Measurements from ENCODE around the gene CYB5RL.

Gene CYB5RL

GRCh38 chr1:54158071-54158470 lies 41.8 kb downstream of the CYB5RL start:
- DNase-seq (ENCODE audit: insufficient read length, low spot score) (no peak), FAIRE-seq (no peak)
- TF ChIP-seq POU2F2 (IDR thresholded peaks at IDR 0.05; ENCODE audit: low read depth, low read length) = no peak
- TF ChIP-seq PAX5 (IDR thresholded peaks at IDR 0.05; ENCODE audit: insufficient read depth, low read length, severe bottlenecking) = no peak
- no peak for TF ChIP-seq SPI1 (IDR thresholded peaks at IDR 0.05; ENCODE audit: low read depth, low read length)
- no peak for TF ChIP-seq TAF1 (IDR thresholded peaks at IDR 0.05; ENCODE audit: low read depth, low read length)
- TF ChIP-seq POLR2AphosphoS5 (IDR thresholded peaks at IDR 0.05; ENCODE audit: low read depth, low read length) = no peak
- TF ChIP-seq POLR2A (IDR thresholded peaks at IDR 0.05; ENCODE audit: low read depth, low read length) = no peak

- no peak for TF ChIP-seq SPI1 (IDR thresholded peaks at IDR 0.05; ENCODE audit: low read depth, low read length)
- TF ChIP-seq POLR2A (IDR thresholded peaks at IDR 0.05; ENCODE audit: low read depth, low read length) = no peak
- no peak for TF ChIP-seq POU2F2 (IDR thresholded peaks at IDR 0.05; ENCODE audit: low read depth, low read length)
- TF ChIP-seq TAF1 (IDR thresholded peaks at IDR 0.05; ENCODE audit: low read depth, low read length) = no peak
- no peak for TF ChIP-seq POLR2AphosphoS5 (IDR thresholded peaks at IDR 0.05; ENCODE audit: low read depth, low read length)
- TF ChIP-seq PAX5 (IDR thresholded peaks at IDR 0.05; ENCODE audit: insufficient read depth, low read length, severe bottlenecking) = no peak
- no peak for FAIRE-seq
- DNase-seq (ENCODE audit: insufficient read length, low spot score) = no peak
These were observed 42.4 kb downstream of the CYB5RL start for GRCh38 chr1:54157401-54157800.

GRCh38 chr1:54156986-54157385 lies 42.8 kb downstream of the CYB5RL start:
- DNase-seq (ENCODE audit: insufficient read length, low spot score) (no peak), FAIRE-seq (no peak)
- TF ChIP-seq POLR2AphosphoS5 (IDR thresholded peaks at IDR 0.05; ENCODE audit: low read depth, low read length) (no peak), TAF1 (IDR thresholded peaks at IDR 0.05; ENCODE audit: low read depth, low read length) (no peak), POLR2A (IDR thresholded peaks at IDR 0.05; ENCODE audit: low read depth, low read length) (no peak), POU2F2 (IDR thresholded peaks at IDR 0.05; ENCODE audit: low read depth, low read length) (no peak), PAX5 (IDR thresholded peaks at IDR 0.05; ENCODE audit: insufficient read depth, low read length, severe bottlenecking) (no peak), SPI1 (IDR thresholded peaks at IDR 0.05; ENCODE audit: low read depth, low read length) (no peak)

- DNase-seq (ENCODE audit: insufficient read length, low spot score) = no peak
- no peak for FAIRE-seq
- TF ChIP-seq SPI1 (IDR thresholded peaks at IDR 0.05; ENCODE audit: low read depth, low read length) = no peak
- no peak for TF ChIP-seq PAX5 (IDR thresholded peaks at IDR 0.05; ENCODE audit: insufficient read depth, low read length, severe bottlenecking)
- no peak for TF ChIP-seq TAF1 (IDR thresholded peaks at IDR 0.05; ENCODE audit: low read depth, low read length)
- no peak for TF ChIP-seq POLR2A (IDR thresholded peaks at IDR 0.05; ENCODE audit: low read depth, low read length)
- no peak for TF ChIP-seq POLR2AphosphoS5 (IDR thresholded peaks at IDR 0.05; ENCODE audit: low read depth, low read length)
- TF ChIP-seq POU2F2 (IDR thresholded peaks at IDR 0.05; ENCODE audit: low read depth, low read length) = no peak
These were observed 43.6 kb downstream of the CYB5RL start for GRCh38 chr1:54156201-54156600.

GRCh38 chr1:54153535-54154439 lies 46.0 kb downstream of the CYB5RL start:
- no peak for FAIRE-seq
- no peak for DNase-seq (ENCODE audit: insufficient read length, low spot score)
- TF ChIP-seq TAF1 (IDR thresholded peaks at IDR 0.05; ENCODE audit: low read depth, low read length) = no peak

- no peak for DNase-seq (ENCODE audit: insufficient read length, low spot score)
- no peak for FAIRE-seq
- TF ChIP-seq SPI1 (IDR thresholded peaks at IDR 0.05; ENCODE audit: low read depth, low read length) (no peak), POLR2A (IDR thresholded peaks at IDR 0.05; ENCODE audit: low read depth, low read length) (no peak), PAX5 (IDR thresholded peaks at IDR 0.05; ENCODE audit: insufficient read depth, low read length, severe bottlenecking) (no peak), TAF1 (IDR thresholded peaks at IDR 0.05; ENCODE audit: low read depth, low read length) (no peak)
These were observed 47.1 kb downstream of the CYB5RL start, which contains the start of gene CDCP2 for GRCh38 chr1:54152696-54153095. TSS of gene CDCP2 (minus strand) at chr1:54153000. CDS start at chr1:54152922, 78 bp downstream.

GRCh38 chr1:54151013-54151412 lies 48.8 kb downstream of the CYB5RL start:
- FAIRE-seq (no peak), DNase-seq (ENCODE audit: insufficient read length, low spot score) (no peak)
- TF ChIP-seq SPI1 (IDR thresholded peaks at IDR 0.05; ENCODE audit: low read depth, low read length) (no peak), TAF1 (IDR thresholded peaks at IDR 0.05; ENCODE audit: low read depth, low read length) (no peak), POLR2A (IDR thresholded peaks at IDR 0.05; ENCODE audit: low read depth, low read length) (no peak), POU2F2 (IDR thresholded peaks at IDR 0.05; ENCODE audit: low read depth, low read length) (no peak), POLR2AphosphoS5 (IDR thresholded peaks at IDR 0.05; ENCODE audit: low read depth, low read length) (no peak), PAX5 (IDR thresholded peaks at IDR 0.05; ENCODE audit: insufficient read depth, low read length, severe bottlenecking) (no peak)

Data from GM12891 (cell line).